ENCODE results near the gene MS4A1. TPM values are rescaled to one million over a fixed set of nuclear protein-coding genes. Genes with fewer than 3 reads are reported as not detected.

Gene MS4A1
- total and polyA plus RNA-seq, 2 of the 8 experiments (the other 6 are each of a cell fraction or from before 2014, with no cell fraction given) = not detected

DNA sequence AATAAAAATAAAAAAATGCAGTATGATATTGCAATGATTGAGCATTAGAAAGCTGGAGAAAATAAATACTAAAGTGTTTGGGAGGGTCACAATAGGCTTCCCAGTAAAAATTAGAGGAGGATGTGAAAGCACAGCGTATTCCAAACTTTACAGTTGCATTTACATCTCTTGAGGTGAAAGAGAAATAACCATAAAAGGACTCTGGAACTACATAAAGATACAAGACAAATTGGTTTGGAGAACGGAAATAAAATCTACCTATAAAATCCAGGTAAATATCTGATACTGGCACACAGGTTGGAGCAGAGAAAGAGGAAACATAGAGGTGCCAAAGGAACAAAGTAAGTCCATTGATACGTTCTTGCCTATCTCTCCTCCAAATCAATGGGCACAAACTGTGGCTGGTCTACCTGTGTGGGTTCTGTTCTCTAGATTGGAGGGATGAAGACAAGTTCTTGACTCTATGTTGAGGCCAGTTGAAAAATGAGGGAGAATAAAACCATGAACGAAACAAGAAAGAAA, 36.9 kb downstream of the MS4A1 start, which contains the start of gene MS4A12:
Gene MS4A12 (plus strand): TSS at position 291 of the 522 bp plus-strand sequence. CDS start 4,541 bp downstream, outside the sequence.
- H3K79me2 ChIP-seq (ENCODE audit: control insufficient read depth in 1 of 2, insufficient read depth in 2 of 2, low read length in 2 of 2) = no peaks in the 10 kb centered on the region
- ChIA-PET POLR2A (ENCODE audit: partially characterized antibody) (interaction anchor here (0.7 to 1.0 kb wide), 2 partner anchors 9 to 31 kb away, joined by 3 read pairs; no protein-coding TSS in a partner anchor), CTCF (ENCODE audit: partially characterized antibody) (no interaction called here)
- H2BK5ac ChIP-seq (ENCODE audit: low read depth, low read length) = no peak within 1 kb of the TSS
- H2AK5ac ChIP-seq (ENCODE audit: low read depth, low read length) = no peak within 1 kb of the TSS
- WGBS, 2 experiments (ENCODE audit: extremely low coverage in 1 of 2, insufficient coverage in 1 of 2, insufficient read length in 1 of 2, insufficient replicate concordance in 2 of 2, low coverage in 1 of 2, low lambda C conversion rate in 2 of 2, missing lambda C conversion rate in 1 of 2) = 67% methylated on average over 4 of the region's 4 CpGs; no CpG with 5 or more reads in 1 of the 2 experiments
- no peak within 1 kb of the TSS for H3K4me3 ChIP-seq (ENCODE audit: extremely low read depth in 1 of 4, insufficient read depth in 2 of 4, low read depth in 3 of 4, low read length in 4 of 4)
- H3K56ac ChIP-seq (replicated peaks; ENCODE audit: insufficient read length, low read depth, low read length) = no peak within 1 kb of the TSS
- H3K4me2 ChIP-seq (ENCODE audit: insufficient read depth in 1 of 2, low read depth in 2 of 2, low read length in 2 of 2) = no peak within 1 kb of the TSS
- peaks cover 0 to 5% of the 10 kb centered on the region in 2 experiments; a peak in 1 of 4 replicates for H3K9me3 ChIP-seq (ENCODE audit: insufficient read depth in 2 of 2, low read depth in 1 of 2, low read length in 1 of 2)
- no peak for FAIRE-seq
- H2BK20ac ChIP-seq (ENCODE audit: low read length) = no peak within 1 kb of the TSS
- H4K20me1 ChIP-seq (replicated peaks in 1 of 2; ENCODE audit: control insufficient read depth in 1 of 2, insufficient read depth in 2 of 2, low read length in 2 of 2) = no peaks in the 10 kb centered on the region
- no peak within 1 kb of the TSS for H3K14ac ChIP-seq (ENCODE audit: insufficient read length)
- H4K91ac ChIP-seq (replicated peaks; ENCODE audit: insufficient read length, low read length) = no peak within 1 kb of the TSS
- H3K23ac ChIP-seq (ENCODE audit: insufficient read length) = no peak within 1 kb of the TSS
- H3K36me3 ChIP-seq (ENCODE audit: control insufficient read depth in 2 of 4, insufficient read depth in 4 of 4, low read length in 3 of 4) = no peaks in the 10 kb centered on the region
- no peak within 1 kb of the TSS for H4K8ac ChIP-seq (ENCODE audit: extremely low read depth, insufficient read depth, low read length)
- no peak within 1 kb of the TSS for H4K5ac ChIP-seq (ENCODE audit: insufficient read length, low read depth, low read length)
- no peaks in the 10 kb centered on the region for H3K23me2 ChIP-seq (ENCODE audit: low read depth, low read length)
- H3K18ac ChIP-seq (ENCODE audit: extremely low read depth, low read length) = no peak within 1 kb of the TSS
- H2BK15ac ChIP-seq (ENCODE audit: low read length) = no peak within 1 kb of the TSS
- no peak within 1 kb of the TSS for H3K9ac ChIP-seq (replicated peaks in 1 of 4; ENCODE audit: extremely low read depth in 1 of 4, low read depth in 3 of 4, low read length in 3 of 4)
- no peaks in the 10 kb centered on the region for H3K27me3 ChIP-seq (replicated peaks in 1 of 4; ENCODE audit: control insufficient read depth in 3 of 4, extremely low read depth in 1 of 4, insufficient read depth in 3 of 4, low read length in 3 of 4)
- H3K4me1 ChIP-seq (replicated peaks in 1 of 4; ENCODE audit: control insufficient read depth in 3 of 4, insufficient read depth in 4 of 4, low read length in 3 of 4) = no peaks in the 10 kb centered on the region
- H3K27ac ChIP-seq (ENCODE audit: low read depth, low read length) = no peak within 1 kb of the TSS
- H3K79me1 ChIP-seq (ENCODE audit: low read depth, low read length) = no peaks in the 10 kb centered on the region
- no peak within 1 kb of the TSS for H2BK12ac ChIP-seq (ENCODE audit: low read depth, low read length)
- no peak within 1 kb of the TSS for H2BK120ac ChIP-seq (replicated peaks; ENCODE audit: low read depth, low read length)
- no peak within 1 kb of the TSS for H3K4ac ChIP-seq (replicated peaks; ENCODE audit: insufficient read length, low read depth, low read length)
- DNase-seq (ENCODE audit: low read depth in 1 of 2, low spot score in 2 of 2) = no peak
- H2AFZ ChIP-seq (ENCODE audit: low read length) = no peak within 1 kb of the TSS
- TF ChIP-seq HDAC2 (IDR thresholded peaks at IDR 0.05; ENCODE audit: borderline replicate concordance in 1 of 2, low read depth in 2 of 2, low read length in 2 of 2) = no peak
- no peak for TF ChIP-seq BACH1 (IDR thresholded peaks at IDR 0.05; ENCODE audit: low read length)
- no peak for TF ChIP-seq SAP30 (IDR thresholded peaks at IDR 0.05; ENCODE audit: insufficient read depth, insufficient replicate concordance, low read length)
- no peak for TF ChIP-seq GABPA (IDR thresholded peaks at IDR 0.05; ENCODE audit: borderline replicate concordance, insufficient read depth, low read length)
- TF ChIP-seq MAFK (IDR thresholded peaks at IDR 0.05; ENCODE audit: low read depth, low read length) = no peak

Measured in H1 (cell line).